Esophagus (tissue), 2 donors: ENCODE data around the gene TMEM51. TPM values are rescaled to one million over a fixed set of nuclear protein-coding genes. Genes with fewer than 3 reads are reported as not detected.
A peak's percentile ranks its signal among the peaks of the same experiment; 100 is the strongest.
"Not testable (repeated sequence)": the region's sequence is repeated elsewhere in the genome, so short reads cannot be mapped to it uniquely, and the experiment has no call there.

Experiments
- H3K27ac ChIP-seq, 2 donors: one replicate each; pipeline ENCODE4 v1.5.1; 2013; ENCODE audit warnings: low read depth in 2 of 2, mild to moderate bottlenecking in 2 of 2, inconsistent platforms in 1 of 2, low read length in 1 of 2, moderate library complexity in 1 of 2
- H3K27me3 ChIP-seq, 2 donors: one replicate each; pipeline ENCODE4 v1.6.1; 2013; ENCODE audit warnings: low read length in 2 of 2, control low read depth in 1 of 2, mild to moderate bottlenecking in 1 of 2; ENCODE audit not compliant: insufficient read depth in 2 of 2, control insufficient read depth in 1 of 2
- H3K36me3 ChIP-seq, 2 donors: one replicate each; pipeline ENCODE4 v1.6.1; 2013; ENCODE audit warnings: low read length in 1 of 2; ENCODE audit not compliant: control insufficient read depth in 2 of 2, insufficient read depth in 2 of 2
- H3K4me1 ChIP-seq, 2 donors: one replicate each; pipeline ENCODE4 v1.6.1; 2013; ENCODE audit warnings: low read length in 1 of 2; ENCODE audit not compliant: control insufficient read depth in 2 of 2, insufficient read depth in 2 of 2
- H3K4me3 ChIP-seq, 2 donors: one replicate each; pipeline ENCODE4 v1.5.1; 2013; ENCODE audit warnings: low read length in 2 of 2, mild to moderate bottlenecking in 2 of 2, low read depth in 1 of 2, moderate library complexity in 1 of 2
- H3K9me3 ChIP-seq, 2 donors: one replicate each; pipeline ENCODE4 v1.6.1; 2013; ENCODE audit warnings: mild to moderate bottlenecking in 2 of 2, low read depth in 1 of 2, low read length in 1 of 2, moderate library complexity in 1 of 2; ENCODE audit not compliant: control insufficient read depth in 2 of 2, insufficient read depth in 1 of 2
- WGBS, 2 donors: extraction: QIAGEN DNeasy Blood & Tissue Kit; methylation state at CpG; one replicate each; pipeline ENCODE4 v1.1.7; 2013; 5-methylcytosine and 5-hydroxymethylcytosine counted together
- polyA plus RNA-seq, 2 donors: library from polyadenylated mRNA; stranded (reverse); fragments of 200-250 nt; gene quantifications; one replicate each; pipeline ENCODE4 v1.2.3, GENCODE V29; 2013
- donor health status: healthy with polysubstance abuse.
- donor health status: Bipolar disorder and iron deficiency.

The TMEM51 gene
- polyA plus RNA-seq, 2 donors: 7.4 to 15.4 TPM

GRCh38 chr1:15172405-15173259 lies 19.1 kb downstream of the TMEM51 start:
- Histone ChIP-seq H3K4me3 (no peak overlapping the region), H3K36me3 (no peaks in the 10 kb centered on the region), H3K9me3 (no peaks in the 10 kb centered on the region), H3K27me3 (no peaks in the 10 kb centered on the region), H3K4me1 (peaks cover 4 to 19% of the 10 kb centered on the region in 2 donors), H3K27ac (peak overlapping the region; percentile 51 to 78)
- 40% methylated on average over 16 of the region's 16 CpGs for WGBS, 2 donors

- no peak overlapping the region for H3K4me3 ChIP-seq
- H3K9me3 ChIP-seq: no peaks in the 10 kb centered on the region
- WGBS, 2 donors: 42 to 48% methylated on average over 11 of the region's 11 CpGs
- H3K36me3 ChIP-seq: no peaks in the 10 kb centered on the region
- H3K27me3 ChIP-seq: no peaks in the 10 kb centered on the region
- H3K27ac ChIP-seq: peak overlapping the region; percentile 72 to 88
- H3K4me1 ChIP-seq: peaks cover 4 to 16% of the 10 kb centered on the region in 2 donors
These were observed 20.5 kb downstream of the TMEM51 start for GRCh38 chr1:15173863-15174614.

GRCh38 chr1:15174615-15174983 lies 21.1 kb downstream of the TMEM51 start:
- no peaks in the 10 kb centered on the region for H3K36me3 ChIP-seq
- no peak overlapping the region for H3K4me3 ChIP-seq
- peaks cover 4 to 16% of the 10 kb centered on the region in 2 donors for H3K4me1 ChIP-seq
- H3K27ac ChIP-seq: no peak overlapping the region
- no peaks in the 10 kb centered on the region for H3K9me3 ChIP-seq
- no peaks in the 10 kb centered on the region for H3K27me3 ChIP-seq
- 23 to 26% methylated on average over 3 of the region's 3 CpGs for WGBS, 2 donors

GRCh38 chr1:15175324-15176094 lies 22.0 kb downstream of the TMEM51 start:
- not testable (repeated sequence) for H3K27ac ChIP-seq

GRCh38 chr1:15176120-15176519 lies 22.6 kb downstream of the TMEM51 start:
- Histone ChIP-seq H3K27me3 (no peaks in the 10 kb centered on the region), H3K4me3 (no peak overlapping the region), H3K4me1 (peaks cover 4 to 15% of the 10 kb centered on the region in 2 donors), H3K9me3 (no peaks in the 10 kb centered on the region), H3K27ac (no peak overlapping the region), H3K36me3 (no peaks in the 10 kb centered on the region)
- WGBS, 2 donors: 68 to 84% methylated on average over 7 of the region's 7 CpGs

More at GRCh38 chr1:15175324-15176094, 22.0 kb downstream of the TMEM51 start:
- H3K4me3 ChIP-seq, H3K9me3 ChIP-seq, H3K36me3 ChIP-seq, H3K27me3 ChIP-seq: not testable (repeated sequence)
- H3K4me1 ChIP-seq: peaks cover 4 to 16% of the 10 kb centered on the region in 2 donors
- 77 to 87% methylated on average over 6 of the region's 6 CpGs for WGBS, 2 donors

GRCh38 chr1:15176898-15177665 lies 23.5 kb downstream of the TMEM51 start:
- WGBS, 2 donors: 64 to 71% methylated on average over 7 of the region's 7 CpGs
- Histone ChIP-seq H3K9me3 (no peaks in the 10 kb centered on the region), H3K4me3 (no peak overlapping the region), H3K27me3 (no peaks in the 10 kb centered on the region), H3K36me3 (no peaks in the 10 kb centered on the region), H3K27ac (peak overlapping the region in 1 of 2 donors; percentile 15), H3K4me1 (peaks cover 2 to 12% of the 10 kb centered on the region in 2 donors)

GRCh38 chr1:15177710-15178166 lies 24.2 kb downstream of the TMEM51 start:
- Histone ChIP-seq H3K27ac (no peak overlapping the region), H3K36me3 (no peaks in the 10 kb centered on the region), H3K4me1 (peaks cover 2 to 11% of the 10 kb centered on the region in 2 donors), H3K9me3 (no peaks in the 10 kb centered on the region), H3K27me3 (no peaks in the 10 kb centered on the region), H3K4me3 (no peak overlapping the region)
- WGBS, 2 donors: 61 to 81% methylated on average over 14 of the region's 14 CpGs

GRCh38 chr1:15178571-15179484 lies 25.3 kb downstream of the TMEM51 start:
- peaks cover 2 to 9% of the 10 kb centered on the region in 2 donors for H3K4me1 ChIP-seq
- WGBS, 2 donors: 38 to 39% methylated on average over 9 of the region's 9 CpGs

More at GRCh38 chr1:15178571-15179484, 25.3 kb downstream of the TMEM51 start:
- Histone ChIP-seq H3K36me3 (no peaks in the 10 kb centered on the region), H3K4me3 (no peak overlapping the region), H3K27ac (peak overlapping the region; percentile 63 to 85), H3K9me3 (no peaks in the 10 kb centered on the region), H3K27me3 (no peaks in the 10 kb centered on the region)
